ENCODE measurements around the gene NATD1.
A peak's percentile ranks its signal among the peaks of the same experiment; 100 is the strongest.
"Not testable (repeated sequence)": the region's sequence is repeated elsewhere in the genome, so short reads cannot be mapped to it uniquely, and the experiment has no call there.

The NATD1 gene

DNA sequence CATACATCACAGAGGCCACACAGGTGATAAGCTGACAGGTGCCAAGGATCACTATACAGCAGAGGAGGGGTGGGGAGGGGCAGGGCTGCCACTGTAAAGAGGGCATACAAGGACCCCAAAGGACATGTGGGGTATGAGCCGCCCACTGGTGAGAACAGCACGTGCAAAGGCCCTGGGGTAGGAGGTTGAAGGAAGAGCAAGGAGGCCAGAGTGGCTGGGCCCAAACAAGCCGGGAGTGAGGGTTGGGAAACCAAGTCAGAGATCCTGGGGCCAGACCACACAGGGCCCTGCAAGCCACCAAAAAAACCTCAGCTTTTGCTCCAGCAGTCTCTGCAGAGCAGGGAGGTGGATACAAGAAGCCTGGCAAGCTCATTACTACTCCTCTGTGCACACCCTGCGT is 6.5 kb downstream of the NATD1 start:
- DNase-seq (ENCODE audit: low read depth): no peak

DNA sequence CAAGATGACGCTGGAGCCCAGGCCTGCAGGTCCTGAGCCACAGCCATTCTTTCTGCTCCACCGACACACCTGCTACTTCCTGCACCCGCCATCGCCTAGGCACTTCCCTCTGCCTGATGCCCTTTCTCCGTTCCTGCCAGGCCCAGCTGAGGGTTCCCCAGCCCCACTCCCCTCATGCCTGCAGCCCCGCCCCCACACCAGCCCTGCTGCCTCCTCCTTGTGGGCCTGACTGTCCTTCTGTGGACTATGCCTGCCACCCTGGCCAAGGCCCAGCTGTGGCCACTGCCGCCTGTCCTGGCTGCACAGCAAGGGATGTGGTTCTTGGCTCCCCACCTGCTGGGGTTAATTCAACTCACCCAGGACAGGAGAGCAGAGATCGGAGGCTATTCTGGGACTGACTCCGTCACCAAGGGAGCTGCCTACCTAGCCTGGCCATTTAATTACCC is 7.5 kb downstream of the NATD1 start:
- no peak for DNase-seq (ENCODE audit: low read depth)

DNA sequence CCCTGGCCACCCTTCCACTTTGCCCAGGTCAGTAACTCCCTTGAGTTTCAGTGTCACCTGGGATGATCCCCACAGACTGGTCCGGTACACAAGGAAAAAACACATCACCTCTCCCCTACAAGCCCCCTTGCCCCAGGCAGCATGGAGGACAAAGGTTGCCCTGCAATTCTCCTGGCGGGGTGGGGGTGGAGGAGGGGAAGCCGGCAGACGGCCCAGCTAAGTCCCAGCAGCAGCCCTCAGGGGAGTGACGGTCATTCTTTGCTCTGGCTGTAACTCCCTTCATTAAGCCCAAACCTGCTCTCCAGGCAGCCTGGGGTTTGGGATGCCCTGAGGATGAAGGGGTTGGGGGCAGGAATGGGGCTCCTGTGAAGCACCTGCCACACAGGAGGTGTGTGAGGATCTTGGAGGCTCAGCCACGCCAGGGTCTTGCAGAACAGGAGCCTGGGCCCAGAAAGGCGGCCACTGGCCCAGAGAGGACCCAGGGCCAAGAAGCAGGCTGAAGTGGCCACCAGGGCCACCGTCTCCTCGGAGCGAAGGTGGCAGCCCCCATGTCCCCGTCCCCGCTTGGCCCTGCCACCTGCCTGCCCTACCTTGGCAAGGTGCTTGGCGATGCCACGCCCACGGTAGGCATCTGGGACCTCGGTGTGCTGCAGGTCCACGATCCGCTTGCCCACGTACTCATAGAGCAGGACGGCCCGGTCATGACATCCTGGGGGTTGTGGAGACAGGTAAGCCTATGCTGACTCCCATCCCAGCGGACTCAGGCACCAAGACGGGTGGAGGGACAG is 9.5 kb downstream of the NATD1 start:
- DNase-seq (ENCODE audit: low read depth): no peak

DNA sequence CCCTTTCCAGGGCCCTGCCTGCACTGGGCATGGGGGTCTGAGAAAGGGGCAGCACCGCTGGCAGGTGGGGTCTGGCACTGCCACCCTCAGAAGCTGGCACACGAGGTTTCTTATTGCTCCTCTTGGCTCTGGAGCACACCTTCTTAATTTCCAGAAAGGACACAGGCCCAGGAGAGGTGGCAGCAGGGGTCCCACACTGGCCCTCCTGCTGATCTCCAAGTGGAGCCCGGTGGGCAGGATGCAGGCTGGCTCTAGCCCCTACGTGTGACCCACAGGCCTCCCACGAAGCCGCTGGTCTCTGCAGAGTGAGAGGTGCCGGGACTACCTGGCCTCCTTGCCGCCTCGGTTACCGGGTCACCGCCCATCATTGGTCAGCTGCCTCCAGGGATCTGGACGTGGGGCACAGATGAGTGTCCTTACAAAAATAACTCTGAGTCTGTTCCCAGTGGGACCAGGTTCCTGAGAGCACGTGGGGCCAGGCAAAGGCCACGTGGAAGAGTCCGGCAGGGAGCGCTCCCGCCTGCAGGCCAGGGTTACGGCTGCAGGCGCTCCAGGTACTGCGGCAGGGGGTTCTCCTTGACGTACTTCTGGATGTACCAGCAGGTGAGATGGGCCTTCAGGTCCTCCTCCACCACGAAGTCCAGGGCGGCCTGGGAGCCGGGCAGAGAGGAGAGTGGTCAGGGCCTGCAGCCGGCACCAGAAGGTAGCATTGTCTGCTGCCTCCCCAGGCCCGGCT is 10.3 kb downstream of the NATD1 start:
- no peak for DNase-seq (ENCODE audit: low read depth)

DNA sequence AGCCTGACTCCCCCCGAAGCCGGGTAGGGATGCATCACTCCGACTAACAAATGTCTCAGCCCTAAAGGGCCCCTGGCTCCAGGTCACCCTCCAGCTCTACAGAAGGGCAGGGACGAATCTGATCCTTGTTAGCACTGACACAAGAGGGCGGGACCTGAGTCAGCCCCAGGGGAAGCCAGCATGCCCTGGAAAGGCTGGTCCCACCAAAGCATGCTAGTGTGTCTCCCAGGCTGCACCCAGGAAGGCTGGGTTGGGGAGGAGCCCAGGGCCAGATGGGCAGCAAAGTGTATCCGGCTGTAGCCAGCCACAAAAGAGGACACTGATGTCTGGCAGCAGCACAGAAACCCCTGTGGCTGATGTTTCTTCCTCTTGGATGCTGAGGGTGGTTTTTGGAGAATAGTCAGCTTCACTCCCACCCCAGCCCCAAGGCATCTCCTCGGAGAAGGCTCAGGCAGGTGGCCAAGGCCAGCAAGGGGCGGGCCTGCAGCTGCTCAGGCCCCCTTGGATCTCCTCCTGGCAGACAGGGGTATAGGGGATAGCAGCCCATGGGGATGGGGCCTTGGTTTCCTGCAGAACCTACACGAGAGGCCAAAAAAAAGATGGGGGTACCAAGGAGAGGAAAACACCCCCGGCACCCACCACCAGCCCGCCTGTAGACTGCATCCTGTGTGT is 11.0 kb downstream of the NATD1 start:
- no peak for DNase-seq (ENCODE audit: low read depth)

DNA sequence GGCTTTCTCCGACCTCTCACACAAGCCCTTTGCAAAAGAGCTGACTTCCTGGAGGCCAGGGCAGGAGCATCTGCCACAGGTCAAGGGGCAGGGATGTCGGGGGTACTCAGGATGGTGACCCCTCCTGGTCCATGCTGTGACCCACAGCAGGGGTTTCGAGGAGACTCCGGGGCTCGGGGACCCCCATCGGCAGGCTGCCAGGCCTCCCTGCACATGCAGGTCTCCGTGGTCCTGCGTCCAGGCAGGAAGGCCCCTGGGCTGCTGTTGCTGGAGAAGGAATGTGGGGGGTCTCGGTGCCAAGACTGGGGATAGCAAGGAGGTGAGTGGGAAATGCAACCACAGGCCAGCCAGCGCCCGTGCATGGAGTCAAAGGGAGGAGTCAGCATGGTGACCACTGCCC is 11.6 kb downstream of the NATD1 start:
- DNase-seq (ENCODE audit: low read depth): no peak

DNA sequence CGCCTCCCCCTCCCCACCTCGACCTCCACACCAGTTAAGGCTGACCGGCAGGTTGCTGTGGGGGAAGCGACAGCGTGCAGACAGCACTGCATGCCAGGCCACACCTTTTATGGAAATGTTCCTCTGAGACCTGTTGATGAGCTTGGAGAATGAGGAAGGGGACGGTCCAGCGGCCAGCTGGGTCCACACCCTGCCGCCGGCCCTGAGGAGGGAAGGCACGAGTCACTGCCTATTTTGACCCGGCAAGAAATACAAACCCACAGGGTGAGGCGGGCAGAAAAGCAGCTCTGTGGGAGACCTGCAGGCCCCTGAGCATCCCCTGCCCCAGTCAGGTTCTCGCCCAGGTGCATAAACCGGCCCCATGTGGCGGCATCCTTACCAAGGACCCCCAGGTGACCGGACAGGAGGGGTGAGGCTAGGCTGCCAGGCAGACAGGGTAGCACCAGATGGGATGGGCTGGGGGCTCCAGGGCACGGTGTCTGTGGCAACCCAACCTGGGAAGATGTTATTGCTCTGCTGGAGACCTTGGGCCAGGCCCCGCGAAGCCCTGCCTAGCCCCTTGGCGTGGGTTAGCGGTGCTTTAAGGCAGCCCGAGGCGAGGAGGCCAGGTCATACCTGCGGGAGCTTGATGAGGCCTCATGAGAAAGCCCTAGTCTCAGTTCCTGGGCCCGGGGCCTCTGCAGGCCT is 12.7 kb downstream of the NATD1 start:
- no peak for DNase-seq (ENCODE audit: low read depth)

DNA sequence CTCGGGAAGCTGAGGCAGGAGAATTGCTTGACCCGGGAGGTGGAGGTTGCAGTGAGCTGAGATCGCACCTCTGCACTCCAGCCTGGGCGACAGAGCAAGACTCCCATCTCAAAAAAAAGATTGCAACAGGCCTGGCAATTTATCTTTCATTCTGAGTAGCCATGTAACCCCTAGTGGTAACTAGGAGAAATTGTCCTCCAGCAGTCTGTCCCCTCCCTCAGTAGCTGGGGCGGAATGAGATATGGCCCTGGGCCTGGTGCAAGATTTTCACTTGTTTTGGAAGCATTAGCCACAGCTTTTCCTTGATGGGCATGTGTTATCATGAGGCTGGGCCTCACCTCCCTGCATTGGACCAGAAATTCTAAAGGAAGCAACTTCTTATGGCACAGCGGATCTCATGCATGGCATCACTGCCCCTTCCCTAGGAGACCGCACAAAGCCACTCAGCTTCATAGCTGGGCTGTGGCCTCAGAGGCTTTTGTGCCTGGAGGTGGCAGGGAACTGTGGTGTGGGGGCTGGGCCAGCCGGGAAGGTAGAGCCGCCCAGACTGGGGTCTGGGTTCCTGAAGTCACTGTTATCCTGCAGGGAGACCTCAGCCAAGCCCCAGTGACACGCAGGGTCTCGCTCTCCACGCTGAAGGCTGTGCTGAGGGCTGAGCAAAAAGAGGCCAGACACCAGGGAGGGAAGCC is 13.4 kb downstream of the NATD1 start:
- peak; percentile 50 for DNase-seq (ENCODE audit: low read depth)

DNA sequence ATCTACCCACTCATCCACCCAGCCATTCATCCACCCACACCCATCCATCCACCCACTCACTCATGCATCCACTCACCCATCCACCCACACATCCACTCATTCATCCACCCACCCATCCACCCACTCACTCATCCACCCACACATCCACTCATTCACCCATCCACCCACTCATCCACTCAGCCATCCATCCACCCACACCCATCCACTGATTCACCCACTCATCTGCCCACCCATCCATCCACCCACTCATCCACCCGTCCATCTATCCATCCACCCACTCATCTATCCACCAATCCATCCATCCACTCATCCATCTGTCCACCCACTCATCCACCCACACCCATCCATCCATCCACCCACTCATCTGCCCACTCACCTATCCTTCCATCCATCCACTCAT is 17.3 kb downstream of the NATD1 start:
- no peak for DNase-seq (ENCODE audit: low read depth)

DNA sequence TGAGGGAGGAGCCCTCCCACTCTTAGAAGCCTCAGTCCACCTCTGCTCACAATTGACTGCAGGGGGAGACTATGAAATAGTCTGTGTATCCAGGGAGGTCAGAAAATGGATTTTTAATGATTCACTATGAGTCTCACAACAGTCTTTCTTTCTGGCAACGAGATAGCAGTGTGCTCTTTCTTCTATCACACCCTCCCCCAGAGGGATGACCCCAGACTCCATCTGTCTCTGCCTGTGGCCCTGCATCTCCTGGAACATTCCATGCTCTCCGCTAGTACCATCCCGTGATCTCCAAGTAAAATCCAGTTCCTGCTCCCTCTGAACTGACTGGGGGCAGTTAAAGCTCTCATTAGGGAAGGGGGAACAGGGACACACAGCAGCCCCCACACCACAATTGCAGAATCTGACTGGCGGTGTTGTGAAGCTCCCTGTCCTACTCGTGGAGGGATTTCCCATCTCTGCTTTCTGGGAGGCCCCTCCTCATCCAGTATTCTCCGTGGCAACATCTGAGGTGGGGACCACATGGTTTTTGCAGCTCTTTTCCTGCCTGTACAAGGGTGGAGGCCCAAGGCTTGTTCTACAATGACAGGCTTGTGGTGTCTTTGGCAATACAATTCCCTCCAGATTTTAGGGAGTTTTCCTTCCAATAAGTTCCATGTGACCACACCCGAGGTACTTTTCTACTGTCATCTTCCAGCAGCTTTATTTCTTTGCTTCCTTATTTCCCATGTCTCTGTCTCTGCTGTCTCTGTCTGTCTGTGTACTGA is 19.4 kb downstream of the NATD1 start:
- DNase-seq (ENCODE audit: low read depth): peak; percentile 57

DNA sequence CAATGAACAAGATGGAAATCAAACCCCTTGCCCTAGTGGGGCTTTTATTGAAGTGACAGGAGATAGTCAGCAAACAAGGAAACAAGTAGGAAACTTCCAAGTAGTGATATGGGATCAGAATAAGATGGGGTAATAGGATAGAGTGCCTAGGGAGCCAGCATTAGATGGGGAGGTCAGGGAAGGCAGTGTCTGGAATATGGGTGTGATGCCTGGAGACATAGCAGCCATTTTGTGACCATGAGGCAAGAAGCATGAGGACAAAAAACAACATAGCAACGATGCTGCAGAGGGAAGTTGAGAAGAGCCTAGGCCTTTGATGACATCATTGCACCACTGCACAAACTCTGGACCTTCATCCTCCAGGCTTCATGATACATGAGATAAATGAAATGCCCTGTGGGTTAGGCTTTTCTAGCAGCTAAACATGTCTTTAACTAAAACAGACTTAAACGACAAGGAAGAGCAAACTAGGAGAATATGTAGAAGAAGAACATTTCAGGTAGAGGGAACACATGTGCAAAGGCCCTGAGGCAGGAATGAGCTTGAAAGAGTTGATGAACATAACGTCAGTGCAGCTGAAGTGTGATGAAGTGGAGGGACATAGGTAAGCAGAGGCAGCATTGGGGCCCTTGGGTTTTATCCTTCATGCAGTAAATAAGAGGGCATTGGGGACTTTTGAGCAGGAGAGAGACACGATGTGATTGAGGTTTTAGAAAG is 21.0 kb downstream of the NATD1 start:
- no peak for DNase-seq (ENCODE audit: low read depth)

DNA sequence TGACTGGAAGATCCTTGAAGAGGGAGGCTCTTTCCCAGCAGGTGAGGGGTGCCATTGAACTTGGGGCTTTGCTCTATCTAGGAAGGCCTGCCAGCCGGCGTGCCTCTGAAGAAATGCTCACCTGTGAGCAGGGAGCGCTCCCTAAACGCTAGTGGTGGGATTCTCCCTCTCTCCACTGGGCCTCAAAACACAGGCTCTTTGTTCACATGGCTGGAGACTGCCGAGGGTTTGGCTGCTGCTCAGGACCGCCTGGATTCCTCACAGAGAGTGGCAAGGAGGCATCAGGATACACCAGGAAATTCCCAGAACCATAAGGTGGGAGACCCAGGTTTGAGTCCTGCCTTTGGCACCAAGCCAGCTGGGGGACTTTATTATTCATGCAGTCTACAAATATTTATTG is 21.7 kb downstream of the NATD1 start:
- no peak for DNase-seq (ENCODE audit: low read depth)

DNA sequence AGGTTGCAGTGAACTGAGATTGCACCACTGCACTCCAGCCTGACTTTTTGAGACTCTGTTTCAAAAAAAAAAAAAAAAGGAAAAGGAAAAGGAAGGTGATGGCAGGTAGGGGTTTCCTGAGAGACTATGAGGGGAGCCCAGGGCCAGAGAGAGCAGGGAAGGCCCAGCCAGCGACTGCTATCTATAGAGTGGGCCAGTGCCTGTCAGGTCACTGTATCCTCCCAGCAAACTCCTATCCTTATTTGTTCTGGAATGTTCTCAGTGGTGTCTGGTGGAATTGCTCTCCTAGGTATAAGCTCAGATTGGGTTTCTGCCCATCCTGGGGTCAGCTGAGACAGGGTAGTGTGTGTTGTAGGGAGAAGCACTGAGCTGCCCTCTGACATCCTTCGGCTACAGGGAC is 24.4 kb downstream of the NATD1 start:
- DNase-seq (ENCODE audit: low read depth): no peak

DNA sequence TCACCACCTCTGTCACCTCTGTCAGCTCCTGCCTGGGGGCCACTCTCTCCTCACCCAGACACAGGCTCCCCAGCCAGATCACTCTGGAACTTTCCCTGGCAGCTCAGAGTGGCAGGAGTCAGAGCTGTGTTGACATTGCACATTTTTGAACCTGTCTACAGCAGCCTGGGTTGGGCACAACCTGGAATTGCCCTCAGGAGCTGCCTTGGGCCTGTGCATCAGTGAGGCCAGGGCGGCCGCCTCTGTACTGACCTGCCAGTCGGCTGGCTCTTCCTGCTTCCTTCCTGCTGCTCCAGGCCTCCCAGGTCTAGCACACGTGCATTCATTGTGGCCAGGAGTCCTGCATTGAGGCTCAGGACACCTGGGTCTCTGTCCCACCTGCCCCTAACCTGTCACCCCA is 25.1 kb downstream of the NATD1 start:
- no peak for DNase-seq (ENCODE audit: low read depth)

DNA sequence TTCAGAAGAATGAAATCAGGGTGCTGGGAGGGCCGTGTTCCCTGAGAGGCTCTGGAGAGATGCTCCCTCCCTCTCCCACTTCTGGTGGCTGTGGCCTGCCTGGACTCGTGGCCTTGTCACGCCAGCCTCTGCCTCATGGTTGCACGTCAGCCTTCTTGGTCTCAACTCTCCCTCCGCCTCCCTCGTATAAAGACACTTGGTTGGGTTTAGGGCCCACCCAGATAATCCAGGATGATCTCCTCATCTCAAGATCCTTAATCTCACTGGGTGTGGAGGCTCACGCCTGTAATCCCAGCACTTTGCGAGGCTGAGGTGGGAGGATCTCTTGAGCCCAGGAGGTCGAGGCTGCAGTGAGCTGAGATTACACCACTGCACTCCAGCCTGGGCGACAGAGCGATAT is 25.9 kb downstream of the NATD1 start:
- DNase-seq (ENCODE audit: low read depth): not testable (repeated sequence)

DNA sequence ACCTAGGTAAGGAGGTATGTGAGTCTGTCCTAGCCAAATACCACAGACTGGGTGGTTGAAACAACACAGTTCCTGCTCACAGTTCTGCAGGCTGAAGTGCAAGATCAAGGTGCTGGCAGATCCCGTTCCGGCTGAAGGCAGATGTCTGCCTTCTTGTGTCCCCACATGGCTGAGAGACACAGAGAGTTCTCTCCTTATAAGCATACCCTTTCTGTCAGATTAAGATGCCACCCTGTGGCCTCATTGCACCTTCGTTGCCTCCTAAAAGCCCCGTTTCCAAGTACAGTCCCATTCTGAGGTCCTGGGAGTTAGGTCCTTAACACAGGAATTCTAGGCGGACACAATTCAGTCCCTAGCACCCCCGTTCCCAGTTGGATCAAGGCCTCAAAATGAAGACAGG is 30.1 kb downstream of the NATD1 start:
- DNase-seq (ENCODE audit: low read depth): no peak

DNA sequence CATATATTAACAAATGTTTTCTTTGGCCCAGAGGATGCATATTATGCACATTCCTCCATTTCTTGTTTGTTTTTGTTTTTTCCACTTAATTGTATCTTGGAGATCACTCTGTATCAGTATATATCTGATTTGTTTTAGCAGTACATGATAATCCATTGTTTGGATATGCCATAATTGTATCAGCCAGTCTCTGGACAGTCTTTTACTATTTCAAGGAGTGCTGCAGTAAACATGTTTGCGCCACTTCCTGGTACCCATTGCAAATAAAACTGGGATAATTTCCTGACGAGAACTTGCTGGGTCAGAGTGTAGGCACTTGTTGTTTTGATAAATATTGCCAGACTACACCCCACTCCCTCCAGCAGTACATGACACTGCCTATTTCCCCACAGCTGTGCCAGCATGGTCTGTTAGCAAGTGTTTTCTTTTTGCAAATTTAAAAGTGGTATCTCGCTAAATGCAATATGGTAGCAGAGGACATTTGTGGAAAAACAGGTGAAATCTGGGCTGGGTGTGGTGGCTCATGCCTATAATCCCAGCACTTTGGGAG is 34.3 kb downstream of the NATD1 start:
- no peak for DNase-seq (ENCODE audit: low read depth)

DNA sequence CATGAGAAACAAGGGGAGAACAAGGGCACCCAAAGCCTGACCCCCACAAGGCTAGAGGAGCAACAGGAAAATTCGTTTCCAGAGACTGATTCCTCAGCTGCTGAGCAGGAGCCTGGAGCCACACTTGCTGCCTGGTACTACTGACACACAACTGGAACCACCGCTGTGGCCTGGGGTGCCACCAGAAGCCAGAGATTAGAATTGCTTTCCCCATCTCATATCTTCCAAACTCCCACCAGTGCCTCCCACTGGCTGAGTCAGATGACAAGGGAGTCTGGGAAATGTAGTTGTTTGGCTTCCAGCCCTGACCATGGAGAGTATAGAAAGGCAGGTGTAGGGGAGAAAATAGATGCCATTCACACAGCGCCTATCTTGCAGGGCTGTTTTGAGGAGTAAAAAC is 35.1 kb downstream of the NATD1 start:
- DNase-seq (ENCODE audit: low read depth): peak; percentile 64

DNA sequence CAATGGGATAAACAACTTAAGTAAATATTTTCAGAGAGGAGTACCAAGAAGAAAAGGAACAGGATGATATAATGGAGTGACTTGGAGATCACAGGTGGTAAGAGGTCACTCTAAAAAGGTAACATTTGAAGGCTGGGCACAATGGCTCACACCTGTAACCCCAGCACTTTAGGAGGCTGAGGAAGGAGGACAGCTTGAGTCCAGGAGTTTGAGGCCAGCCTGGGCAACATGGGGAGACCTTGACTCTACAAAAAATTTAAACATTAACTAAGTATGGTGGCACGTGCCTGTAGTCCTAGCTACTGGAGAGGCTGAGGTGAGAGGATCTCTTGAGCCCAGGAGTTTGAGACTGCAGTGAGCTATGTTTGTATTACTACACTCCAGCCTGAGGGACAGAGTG is 35.9 kb downstream of the NATD1 start:
- no peak for DNase-seq (ENCODE audit: low read depth)

DNA sequence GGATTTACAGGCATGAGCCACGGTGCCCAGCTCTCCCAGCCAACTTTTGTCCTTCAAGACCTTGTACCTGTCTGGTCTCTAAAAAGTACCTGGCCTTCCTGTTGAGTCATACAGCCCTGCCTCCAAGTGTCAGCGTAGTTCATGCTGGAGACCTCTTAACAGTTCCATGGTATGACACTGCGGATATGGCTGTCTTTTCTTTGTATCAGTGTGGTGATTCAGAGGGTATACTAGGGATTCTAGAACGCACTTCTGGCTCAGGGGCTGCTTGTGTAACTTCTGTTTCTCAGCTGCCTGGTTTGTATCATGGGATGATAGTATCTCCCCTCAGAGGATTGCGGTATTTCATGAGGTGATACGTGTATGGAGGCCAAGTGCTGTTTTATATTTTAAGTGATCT is 37.3 kb downstream of the NATD1 start:
- DNase-seq (ENCODE audit: low read depth): peak; percentile 95

Measured in amniotic epithelial cell (primary cell).